SK-N-SH (cell line): Measurements from ENCODE around the gene ATCAY.

ENCODE experiments used
- ELF1 ChIP-seq: IDR thresholded peaks from 2 replicates; pipeline ENCODE4 v1.4.0; 2012
- FOXM1 ChIP-seq: IDR thresholded peaks from 2 replicates; pipeline ENCODE4 v1.4.0; 2012; ENCODE audit warnings: low read depth, mild to moderate bottlenecking
- JUND ChIP-seq: IDR thresholded peaks from 2 replicates; pipeline ENCODE4 v1.4.0; 2012
- NRF1 ChIP-seq: IDR thresholded peaks from 2 replicates; pipeline ENCODE4 v1.6.1; 2012; ENCODE audit warnings: low read depth, mild to moderate bottlenecking, low read length
- POLR2AphosphoS5 ChIP-seq: IDR thresholded peaks from 2 replicates; pipeline ENCODE4 v1.6.1; 2012; ENCODE audit warnings: low read depth, low read length
- RFX5 ChIP-seq: IDR thresholded peaks from 2 replicates; pipeline ENCODE4 v1.6.1; 2012; ENCODE audit warnings: mild to moderate bottlenecking, improper control_type of control experiment, low read length
- SIN3A ChIP-seq: IDR thresholded peaks from 2 replicates; pipeline ENCODE4 v1.6.1; 2012; ENCODE audit warnings: low read depth, mild to moderate bottlenecking, low read length, moderate library complexity, borderline replicate concordance
- TAF1 ChIP-seq: IDR thresholded peaks from 2 replicates; pipeline ENCODE4 v1.6.1; 2012; ENCODE audit warnings: low read depth, mild to moderate bottlenecking, low read length, moderate library complexity, borderline replicate concordance
- USF1 ChIP-seq: IDR thresholded peaks from 2 replicates; pipeline ENCODE4 v1.4.0; 2012; ENCODE audit warnings: low read depth, borderline replicate concordance
- TF ChIP-seq, protein P1 (sequence below): fragments of 150-350 bp; IDR thresholded peaks from 2 replicates; pipeline ENCODE4 v1.6.1; 2017; ENCODE audit warnings: antibody characterized with exemption, low read length, low read depth, borderline replicate concordance
- TF ChIP-seq, protein P2 (sequence below): fragments of 200-600 bp; sonication (generic); IDR thresholded peaks from 2 replicates; pipeline ENCODE4 v1.6.1; 2017; ENCODE audit warnings: antibody characterized with exemption, mild to moderate bottlenecking, moderate library complexity
- TF ChIP-seq, protein P3 (sequence below): IDR thresholded peaks from 2 replicates; pipeline ENCODE4 v1.6.1; 2012; ENCODE audit warnings: mild to moderate bottlenecking, low read depth, low read length, moderate library complexity

DNA sequence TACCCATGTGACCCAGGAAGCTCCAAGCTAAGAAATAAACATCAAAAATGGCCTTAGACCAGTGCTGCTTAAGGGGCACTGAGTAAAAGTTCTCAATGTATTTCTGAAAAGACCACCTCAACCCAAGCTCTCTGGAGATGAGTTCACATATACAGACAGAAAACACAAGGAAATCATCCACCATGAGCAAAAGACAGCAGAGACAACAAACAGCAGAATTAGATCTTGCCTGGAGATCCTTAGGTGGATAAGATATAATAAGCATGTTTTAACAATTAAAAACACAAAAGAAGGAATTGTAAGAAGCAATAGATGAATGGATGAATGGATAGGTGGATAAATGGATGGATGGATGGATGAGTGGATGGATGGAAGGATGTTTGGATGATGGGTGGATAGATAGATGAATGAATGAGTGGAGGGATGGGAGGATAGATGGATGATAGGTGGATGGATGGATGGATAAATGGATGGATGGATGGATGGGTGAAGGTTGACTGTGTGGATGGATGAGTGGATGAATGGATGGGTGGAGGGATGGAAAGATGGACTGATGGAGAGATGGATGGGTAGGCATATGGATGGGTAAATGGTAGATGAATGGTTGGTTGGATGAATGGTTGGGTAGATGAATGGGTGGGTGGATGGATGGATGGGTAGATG is 42.7 kb downstream of the ATCAY start:
- no peak for TF ChIP-seq ELF1
- TF ChIP-seq, protein P1, sequence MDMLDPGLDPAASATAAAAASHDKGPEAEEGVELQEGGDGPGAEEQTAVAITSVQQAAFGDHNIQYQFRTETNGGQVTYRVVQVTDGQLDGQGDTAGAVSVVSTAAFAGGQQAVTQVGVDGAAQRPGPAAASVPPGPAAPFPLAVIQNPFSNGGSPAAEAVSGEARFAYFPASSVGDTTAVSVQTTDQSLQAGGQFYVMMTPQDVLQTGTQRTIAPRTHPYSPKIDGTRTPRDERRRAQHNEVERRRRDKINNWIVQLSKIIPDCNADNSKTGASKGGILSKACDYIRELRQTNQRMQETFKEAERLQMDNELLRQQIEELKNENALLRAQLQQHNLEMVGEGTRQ: no peak
- no peak for TF ChIP-seq JUND
- no peak for TF ChIP-seq POLR2AphosphoS5
- TF ChIP-seq, protein P2, sequence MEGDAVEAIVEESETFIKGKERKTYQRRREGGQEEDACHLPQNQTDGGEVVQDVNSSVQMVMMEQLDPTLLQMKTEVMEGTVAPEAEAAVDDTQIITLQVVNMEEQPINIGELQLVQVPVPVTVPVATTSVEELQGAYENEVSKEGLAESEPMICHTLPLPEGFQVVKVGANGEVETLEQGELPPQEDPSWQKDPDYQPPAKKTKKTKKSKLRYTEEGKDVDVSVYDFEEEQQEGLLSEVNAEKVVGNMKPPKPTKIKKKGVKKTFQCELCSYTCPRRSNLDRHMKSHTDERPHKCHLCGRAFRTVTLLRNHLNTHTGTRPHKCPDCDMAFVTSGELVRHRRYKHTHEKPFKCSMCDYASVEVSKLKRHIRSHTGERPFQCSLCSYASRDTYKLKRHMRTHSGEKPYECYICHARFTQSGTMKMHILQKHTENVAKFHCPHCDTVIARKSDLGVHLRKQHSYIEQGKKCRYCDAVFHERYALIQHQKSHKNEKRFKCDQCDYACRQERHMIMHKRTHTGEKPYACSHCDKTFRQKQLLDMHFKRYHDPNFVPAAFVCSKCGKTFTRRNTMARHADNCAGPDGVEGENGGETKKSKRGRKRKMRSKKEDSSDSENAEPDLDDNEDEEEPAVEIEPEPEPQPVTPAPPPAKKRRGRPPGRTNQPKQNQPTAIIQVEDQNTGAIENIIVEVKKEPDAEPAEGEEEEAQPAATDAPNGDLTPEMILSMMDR: no peak
- no peak for TF ChIP-seq SIN3A
- TF ChIP-seq NRF1: no peak
- no peak for TF ChIP-seq FOXM1
- TF ChIP-seq TAF1: no peak
- TF ChIP-seq, protein P3, sequence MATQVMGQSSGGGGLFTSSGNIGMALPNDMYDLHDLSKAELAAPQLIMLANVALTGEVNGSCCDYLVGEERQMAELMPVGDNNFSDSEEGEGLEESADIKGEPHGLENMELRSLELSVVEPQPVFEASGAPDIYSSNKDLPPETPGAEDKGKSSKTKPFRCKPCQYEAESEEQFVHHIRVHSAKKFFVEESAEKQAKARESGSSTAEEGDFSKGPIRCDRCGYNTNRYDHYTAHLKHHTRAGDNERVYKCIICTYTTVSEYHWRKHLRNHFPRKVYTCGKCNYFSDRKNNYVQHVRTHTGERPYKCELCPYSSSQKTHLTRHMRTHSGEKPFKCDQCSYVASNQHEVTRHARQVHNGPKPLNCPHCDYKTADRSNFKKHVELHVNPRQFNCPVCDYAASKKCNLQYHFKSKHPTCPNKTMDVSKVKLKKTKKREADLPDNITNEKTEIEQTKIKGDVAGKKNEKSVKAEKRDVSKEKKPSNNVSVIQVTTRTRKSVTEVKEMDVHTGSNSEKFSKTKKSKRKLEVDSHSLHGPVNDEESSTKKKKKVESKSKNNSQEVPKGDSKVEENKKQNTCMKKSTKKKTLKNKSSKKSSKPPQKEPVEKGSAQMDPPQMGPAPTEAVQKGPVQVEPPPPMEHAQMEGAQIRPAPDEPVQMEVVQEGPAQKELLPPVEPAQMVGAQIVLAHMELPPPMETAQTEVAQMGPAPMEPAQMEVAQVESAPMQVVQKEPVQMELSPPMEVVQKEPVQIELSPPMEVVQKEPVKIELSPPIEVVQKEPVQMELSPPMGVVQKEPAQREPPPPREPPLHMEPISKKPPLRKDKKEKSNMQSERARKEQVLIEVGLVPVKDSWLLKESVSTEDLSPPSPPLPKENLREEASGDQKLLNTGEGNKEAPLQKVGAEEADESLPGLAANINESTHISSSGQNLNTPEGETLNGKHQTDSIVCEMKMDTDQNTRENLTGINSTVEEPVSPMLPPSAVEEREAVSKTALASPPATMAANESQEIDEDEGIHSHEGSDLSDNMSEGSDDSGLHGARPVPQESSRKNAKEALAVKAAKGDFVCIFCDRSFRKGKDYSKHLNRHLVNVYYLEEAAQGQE: no peak
- TF ChIP-seq USF1: no peak
- TF ChIP-seq RFX5: no peak
